IMR-90 (cell line): ENCODE measurements around the gene TRAPPC3L. TPM values are rescaled to one million over a fixed set of nuclear protein-coding genes. Genes with fewer than 3 reads are reported as not detected.

ENCODE experiments used
- ATAC-seq: fragments of 200-7000 bp; cut with Tn5 transposase; 2 replicates; pipeline ENCODE4 v1.9.1; 2020; ENCODE audit warnings: low read depth, mild to moderate bottlenecking, moderate library complexity
- BruUV-seq: library from RNA; stranded (reverse); fragments of 400-500 nt; replicated peaks from 2 replicates; lab custom pipeline; 2021; lab: Mats Ljungman, UMichigan
- CTCF ChIA-PET: fragments of 300-600 bp; formaldehyde crosslinking; extraction: SDS; loops from one replicate; lab custom pipeline; 2021; ENCODE audit warnings: antibody characterized with exemption; lab: Yijun Ruan, JAX
- POLR2A ChIA-PET: fragments of 300-600 bp; sonication (Branson Sonifier 250); formaldehyde crosslinking; loops from one replicate; lab custom pipeline; 2022; ENCODE audit warnings: antibody characterized with exemption; ENCODE audit not compliant: unreplicated experiment; lab: Charles Lee
- DNase-seq: peaks from one replicate; pipeline ENCODE4 v3.0.0; 2013
- H2AFZ ChIP-seq: replicated peaks from 2 replicates; pipeline ENCODE3; 2013; ENCODE audit warnings: low read length, mild to moderate bottlenecking; ENCODE audit not compliant: poor library complexity
- H2AK5ac ChIP-seq: 2 replicates; pipeline ENCODE4 v1.6.1; 2013; ENCODE audit warnings: low read depth, low read length, inconsistent platforms
- H2AK9ac ChIP-seq: replicated peaks from 2 replicates; pipeline ENCODE3; 2013; ENCODE audit warnings: mild to moderate bottlenecking, low read depth, low read length, moderate library complexity; ENCODE audit not compliant: poor library complexity
- H2BK120ac ChIP-seq: 2 replicates; pipeline ENCODE4 v1.6.1; 2013; ENCODE audit warnings: low read depth, low read length, inconsistent platforms
- H2BK15ac ChIP-seq: 3 replicates; pipeline ENCODE4 v1.6.1; 2013; ENCODE audit warnings: low read depth, low read length, inconsistent platforms
- H2BK20ac ChIP-seq: 2 replicates; pipeline ENCODE4 v1.6.1; 2013; ENCODE audit warnings: low read depth, mild to moderate bottlenecking, inconsistent platforms, low read length, moderate library complexity
- H2BK5ac ChIP-seq: 2 replicates; pipeline ENCODE4 v1.6.1; 2013; ENCODE audit warnings: mild to moderate bottlenecking, low read depth, low read length, inconsistent platforms; ENCODE audit not compliant: poor library complexity, severe bottlenecking
- H3K14ac ChIP-seq: replicated peaks from 2 replicates; pipeline ENCODE4 v1.6.1; 2013; ENCODE audit warnings: low read depth, low read length, inconsistent platforms
- H3K18ac ChIP-seq: 2 replicates; pipeline ENCODE4 v1.6.1; 2013; ENCODE audit warnings: low read depth, low read length, control low read depth
- H3K23ac ChIP-seq: 2 replicates; pipeline ENCODE4 v1.6.1; 2013; ENCODE audit warnings: low read depth, low read length, inconsistent platforms
- H3K27ac ChIP-seq: 2 replicates; pipeline ENCODE4 v1.5.1; 2013; ENCODE audit warnings: mild to moderate bottlenecking, control low read depth, low read length; ENCODE audit not compliant: insufficient read depth
- H3K27me3 ChIP-seq: 2 replicates; pipeline ENCODE4 v1.6.1; 2013; ENCODE audit warnings: low read length; ENCODE audit not compliant: control insufficient read depth, insufficient read depth
- H3K36me3 ChIP-seq: 2 replicates; pipeline ENCODE4 v1.6.1; 2013; ENCODE audit warnings: low read length, mixed read lengths; ENCODE audit not compliant: control insufficient read depth, insufficient read depth
- H3K4ac ChIP-seq: 2 replicates; pipeline ENCODE4 v1.6.1; 2013; ENCODE audit warnings: low read depth, low read length, inconsistent platforms
- H3K4me1 ChIP-seq: 2 replicates; pipeline ENCODE4 v1.6.1; 2013; ENCODE audit warnings: low read length, mixed read lengths; ENCODE audit not compliant: control insufficient read depth, insufficient read depth
- H3K4me2 ChIP-seq: 2 replicates; pipeline ENCODE4 v1.6.1; 2013; ENCODE audit warnings: low read depth, mild to moderate bottlenecking, control low read depth, low read length, moderate library complexity
- H3K4me3 ChIP-seq: 2 replicates; pipeline ENCODE4 v1.5.1; 2013; ENCODE audit warnings: low read depth, mild to moderate bottlenecking, control low read depth, low read length, moderate library complexity; ENCODE audit not compliant: insufficient read depth
- H3K56ac ChIP-seq: 2 replicates; pipeline ENCODE4 v1.6.1; 2013; ENCODE audit warnings: low read length, inconsistent platforms; ENCODE audit not compliant: insufficient read depth; ENCODE audit errors: extremely low read depth
- H3K79me1 ChIP-seq, 2 experiments: 2 replicates each; pipeline ENCODE4 v1.6.1; 2013; ENCODE audit warnings: low read length in 2 of 2, inconsistent platforms in 1 of 2, low read depth in 1 of 2
- H3K9ac ChIP-seq: 2 replicates; pipeline ENCODE4 v1.6.1; 2013; ENCODE audit warnings: low read depth, low read length, control low read depth
- H3K9me1 ChIP-seq: 2 replicates; pipeline ENCODE4 v1.6.1; 2013; ENCODE audit warnings: low read length, inconsistent platforms; ENCODE audit not compliant: insufficient read depth
- H3K9me3 ChIP-seq: 2 replicates; pipeline ENCODE4 v1.6.1; 2013; ENCODE audit warnings: low read length; ENCODE audit not compliant: control insufficient read depth, insufficient read depth
- H4K20me1 ChIP-seq: 2 replicates; pipeline ENCODE4 v1.6.1; 2013; ENCODE audit warnings: low read length, inconsistent platforms; ENCODE audit not compliant: insufficient read depth
- H4K5ac ChIP-seq: 2 replicates; pipeline ENCODE4 v1.6.1; 2013; ENCODE audit warnings: mild to moderate bottlenecking, low read depth, low read length, control low read depth
- H4K8ac ChIP-seq, 2 experiments: 2 replicates each; pipeline ENCODE4 v1.6.1; 2013; ENCODE audit warnings: low read depth in 2 of 2, low read length in 2 of 2, control low read depth in 1 of 2, inconsistent platforms in 1 of 2
- H4K91ac ChIP-seq: 2 replicates; pipeline ENCODE4 v1.6.1; 2013; ENCODE audit warnings: low read depth, low read length, inconsistent platforms; ENCODE audit not compliant: insufficient read depth
- CHD1 ChIP-seq: IDR thresholded peaks from 2 replicates; pipeline ENCODE4 v1.6.1; 2012; ENCODE audit warnings: low read depth, low read length, improper control_type of control experiment
- MAFK ChIP-seq: IDR thresholded peaks from 2 replicates; pipeline ENCODE4 v1.6.1; 2012; ENCODE audit warnings: low read depth, low read length, improper control_type of control experiment
- WGBS, 2 experiments: methylation state at CpG; one replicate each; pipeline versions ENCODE4 v1.1.5 to v1.1.7; 2013; ENCODE audit warnings: missing lambda C conversion rate in 2 of 2; ENCODE audit not compliant: insufficient read length in 1 of 2; ENCODE audit errors: extremely low coverage in 2 of 2; 5-methylcytosine and 5-hydroxymethylcytosine counted together
- dilution Hi-C: fragments of 300-500 bp; cut with HindIII; formaldehyde crosslinking; loops from one replicate; pipeline ENCODE4 v1.14.3; 2018; ENCODE audit warnings: low sequenced_read_pairs; ENCODE audit not compliant: unreplicated experiment
- in situ Hi-C: fragments of 300-500 bp; cut with MboI; formaldehyde crosslinking; loops from 3 replicates; pipeline ENCODE4 v1.14.3; 2019; ENCODE audit warnings: low sequenced_read_pairs, inconsistent platforms, mixed read lengths
- intact Hi-C: fragments of 100-400 bp; cut with micrococcal nuclease; formaldehyde crosslinking; loops from 2 replicates; pipeline ENCODE4 v1.10.0; 2022
- polyA plus RNA-seq, 3 experiments: library from polyadenylated mRNA; depleted of rRNA; stranded (reverse); fragments of >200 nt; gene quantifications; 2 replicates each; pipeline ENCODE4 v1.2.3, GENCODE V29; 2012; ENCODE audit warnings: low replicate concordance in 1 of 3
- total RNA-seq: library from RNA; depleted of rRNA; stranded (reverse); fragments of >200 nt; gene quantifications from 2 replicates; pipeline ENCODE4 v1.2.3, GENCODE V29; 2012

The TRAPPC3L gene
- total and polyA plus RNA-seq, 2 of the 4 experiments (the other 2 are of a cell fraction), result 0.03 TPM; not detected in 1

- dilution Hi-C loops, result no loop called here
These were observed 41.3 kb upstream of the TRAPPC3L start for GRCh38 chr6:116586738-116587137.

More at GRCh38 chr6:116586738-116587137, 41.3 kb upstream of the TRAPPC3L start:
- ChIA-PET POLR2A (no interaction called here), CTCF (no interaction called here)
- Histone ChIP-seq H3K56ac (no peak overlapping the region), H2AK5ac (no peak overlapping the region), H2BK15ac (no peak overlapping the region), H3K79me1 (peaks cover 9 to 15% of the 10 kb centered on the region in 2 experiments; a peak in 3 of 4 replicates), H2BK120ac (no peak overlapping the region), H4K91ac (no peak overlapping the region), H3K4me1 (no peaks in the 10 kb centered on the region), H2AK9ac (no peak overlapping the region), H3K27ac (no peak overlapping the region), H3K9ac (no peak overlapping the region), H2AFZ (no peak overlapping the region), H3K4ac (no peak overlapping the region), H3K18ac (no peak overlapping the region), H3K23ac (no peak overlapping the region), H3K14ac (no peak overlapping the region), H4K8ac (no peak overlapping the region), H3K27me3 (no peaks in the 10 kb centered on the region), H2BK5ac (no peak overlapping the region), H3K4me2 (no peak overlapping the region), H3K9me1 (no peaks in the 10 kb centered on the region), H3K4me3 (no peak overlapping the region), H4K5ac (no peak overlapping the region), H3K9me3 (no peaks in the 10 kb centered on the region), H3K36me3 (peaks cover 19% of the 10 kb centered on the region), H2BK20ac (no peak overlapping the region), H4K20me1 (no peaks in the 10 kb centered on the region)
- no CpG with 5 or more reads among the region's 2 CpGs for WGBS, 2 experiments
- intact Hi-C loops, result loop anchor here (5.0 kb wide), 1 partner anchor 66 kb away; no protein-coding TSS in a partner anchor
- DNase-seq, result no peak
- peak; percentile 61 for TF ChIP-seq MAFK
- TF ChIP-seq CHD1, result no peak
- ATAC-seq, result no peak
- in situ Hi-C loops, result no loop called here
- no TSS peak for BruUV-seq
